NB4 (cell line): ENCODE data around the gene RPL18.
A peak's percentile ranks its signal among the peaks of the same experiment; 100 is the strongest.
"Not testable (repeated sequence)": the region's sequence is repeated elsewhere in the genome, so short reads cannot be mapped to it uniquely, and the experiment has no call there.

Experiments used
- DNase-seq: peaks from one replicate; pipeline ENCODE4 v3.0.0; 2010; ENCODE audit warnings: low read depth
- H3K4me3 ChIP-seq: one replicate; pipeline ENCODE4 v1.5.1; 2011; ENCODE audit warnings: mild to moderate bottlenecking, low read depth, low read length, moderate library complexity
- MAX ChIP-seq: IDR thresholded peaks from 2 replicates; pipeline ENCODE4 v1.6.1; 2011; ENCODE audit warnings: low read depth, low read length
- MYC ChIP-seq: IDR thresholded peaks from 2 replicates; pipeline ENCODE4 v1.6.1; 2011; ENCODE audit warnings: low read depth, low read length
- POLR2A ChIP-seq: IDR thresholded peaks from 2 replicates; pipeline ENCODE4 v1.6.1; 2011; ENCODE audit warnings: mild to moderate bottlenecking; ENCODE audit not compliant: insufficient read length; ENCODE audit errors: extremely low read depth
- TF ChIP-seq, protein P1 (sequence below): IDR thresholded peaks from one replicate; pipeline ENCODE4 v1.5.1; 2012; ENCODE audit warnings: low read depth, low read length

Gene RPL18

DNA sequence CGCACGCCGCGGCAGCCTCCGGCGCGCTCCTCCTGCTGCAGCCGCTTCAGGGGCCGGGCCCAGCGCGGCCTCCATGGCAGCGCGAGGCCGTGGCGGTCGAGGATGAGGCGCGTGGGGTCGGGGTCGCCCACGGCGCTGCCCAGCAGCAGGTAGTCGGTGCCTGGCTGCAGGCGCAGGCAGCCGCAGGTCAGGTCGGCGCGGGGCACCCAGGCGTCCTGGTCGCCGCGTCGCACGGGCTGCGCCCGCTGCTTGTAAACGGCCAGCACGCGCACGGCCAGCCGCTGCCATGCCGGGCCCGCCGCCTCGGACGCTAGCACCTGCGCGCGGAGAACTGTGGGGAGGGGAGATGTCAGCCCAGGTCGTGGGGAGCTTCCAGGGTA, 42.7 kb upstream of the RPL18 start:
- TF ChIP-seq POLR2A (no peak), MAX (no peak), MYC (no peak)
- TF ChIP-seq, protein P1, sequence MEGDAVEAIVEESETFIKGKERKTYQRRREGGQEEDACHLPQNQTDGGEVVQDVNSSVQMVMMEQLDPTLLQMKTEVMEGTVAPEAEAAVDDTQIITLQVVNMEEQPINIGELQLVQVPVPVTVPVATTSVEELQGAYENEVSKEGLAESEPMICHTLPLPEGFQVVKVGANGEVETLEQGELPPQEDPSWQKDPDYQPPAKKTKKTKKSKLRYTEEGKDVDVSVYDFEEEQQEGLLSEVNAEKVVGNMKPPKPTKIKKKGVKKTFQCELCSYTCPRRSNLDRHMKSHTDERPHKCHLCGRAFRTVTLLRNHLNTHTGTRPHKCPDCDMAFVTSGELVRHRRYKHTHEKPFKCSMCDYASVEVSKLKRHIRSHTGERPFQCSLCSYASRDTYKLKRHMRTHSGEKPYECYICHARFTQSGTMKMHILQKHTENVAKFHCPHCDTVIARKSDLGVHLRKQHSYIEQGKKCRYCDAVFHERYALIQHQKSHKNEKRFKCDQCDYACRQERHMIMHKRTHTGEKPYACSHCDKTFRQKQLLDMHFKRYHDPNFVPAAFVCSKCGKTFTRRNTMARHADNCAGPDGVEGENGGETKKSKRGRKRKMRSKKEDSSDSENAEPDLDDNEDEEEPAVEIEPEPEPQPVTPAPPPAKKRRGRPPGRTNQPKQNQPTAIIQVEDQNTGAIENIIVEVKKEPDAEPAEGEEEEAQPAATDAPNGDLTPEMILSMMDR, result no peak
- DNase-seq, result no peak
- no peak overlapping the region for H3K4me3 ChIP-seq

DNA sequence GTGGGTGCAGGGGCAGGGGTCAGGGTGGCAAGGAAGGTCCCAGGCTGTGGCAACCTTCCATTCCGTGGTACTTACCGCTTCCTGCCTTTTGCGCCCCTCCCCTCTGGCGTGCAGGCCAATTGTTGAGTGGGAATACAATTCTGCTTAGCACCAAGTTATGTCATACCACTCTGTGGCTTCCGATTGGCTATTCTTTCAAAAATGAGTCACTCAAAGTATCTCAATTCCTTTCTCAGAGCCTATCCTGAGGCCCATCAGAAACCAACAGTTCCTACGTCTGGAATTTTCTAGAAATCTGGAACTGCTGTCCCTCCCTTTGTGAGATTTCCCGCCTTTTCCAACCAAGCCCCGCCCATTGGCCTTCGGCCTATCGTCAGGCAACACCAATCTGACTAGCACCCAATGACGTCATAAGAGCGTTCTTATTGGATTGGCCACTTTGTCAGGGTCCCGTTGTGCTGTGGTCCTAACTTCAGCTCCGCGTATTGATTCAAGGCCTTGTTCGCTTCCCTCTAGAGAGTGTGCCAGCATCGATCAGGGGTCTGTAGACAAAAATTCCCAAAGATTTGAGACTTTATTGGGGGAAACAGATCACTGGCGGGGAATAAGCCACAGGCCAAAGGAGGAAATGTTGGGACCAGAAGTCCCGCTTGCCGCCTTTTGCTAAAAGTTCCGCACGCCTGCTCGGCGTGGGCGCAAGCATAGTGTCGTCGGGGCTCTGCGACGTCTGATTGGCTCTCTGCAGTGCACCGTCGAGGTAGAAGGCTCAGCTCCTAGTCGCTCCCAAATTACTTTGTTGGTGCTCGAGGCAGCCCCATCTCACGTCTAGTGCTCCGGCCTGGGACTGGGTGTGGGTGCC, 42.1 kb upstream of the RPL18 start:
- DNase-seq, result peak; percentile 98
- H3K4me3 ChIP-seq, result no peak overlapping the region
- TF ChIP-seq MAX, result no peak
- no peak for TF ChIP-seq MYC
- TF ChIP-seq POLR2A, result no peak
- TF ChIP-seq, protein P1, result no peak

DNA sequence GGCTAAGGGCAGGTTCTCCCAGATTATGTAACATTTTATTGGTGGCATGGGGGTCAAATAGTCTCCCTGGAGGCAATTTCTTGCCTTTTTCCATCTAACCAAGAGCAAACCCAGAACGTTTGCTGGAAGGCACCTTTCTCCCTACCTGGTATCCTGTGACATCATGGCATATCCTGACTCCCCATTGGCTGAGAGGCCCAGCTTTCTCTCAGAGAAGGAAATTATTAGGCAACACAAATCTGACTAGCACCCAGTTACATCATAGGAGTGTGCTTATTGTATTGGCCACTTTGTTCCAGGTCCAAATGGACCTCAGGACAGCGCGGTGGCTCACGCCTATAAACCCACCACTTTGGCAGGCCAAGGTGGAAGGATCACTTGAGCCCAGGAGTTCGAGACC, 40.8 kb upstream of the RPL18 start:
- no peak overlapping the region for H3K4me3 ChIP-seq
- peak; percentile 60 for DNase-seq
- TF ChIP-seq MYC (no peak), POLR2A (no peak), MAX (no peak)
- TF ChIP-seq, protein P1, result no peak

- TF ChIP-seq, protein P1, result no peak
- no peak for TF ChIP-seq MYC
- TF ChIP-seq POLR2A, result no peak
- no peak overlapping the region for H3K4me3 ChIP-seq
- DNase-seq, result no peak
Observed at GRCh38 chr19:48658483-48658882, 39.5 kb upstream of the RPL18 start.

DNA sequence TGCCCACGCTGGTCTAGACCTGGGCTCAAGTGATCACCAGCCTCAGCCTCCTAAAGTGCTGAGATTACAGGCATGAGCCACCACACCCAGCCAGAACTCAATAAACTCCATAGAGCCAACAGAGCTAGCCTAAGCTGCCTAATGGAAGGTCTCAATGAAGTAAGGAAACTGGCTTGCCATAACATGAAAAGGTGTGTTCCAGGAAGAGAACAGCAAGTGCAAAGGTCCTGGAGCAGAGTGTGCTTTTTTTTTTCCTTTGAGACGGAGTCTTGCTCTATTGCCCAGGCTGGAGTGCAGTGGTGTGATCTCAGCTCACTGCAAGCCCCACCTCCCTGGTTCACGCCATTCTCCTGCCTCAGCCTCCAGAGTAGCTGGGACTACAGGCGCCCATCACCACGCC, 38.9 kb upstream of the RPL18 start:
- not testable (repeated sequence) for DNase-seq, H3K4me3 ChIP-seq

DNA sequence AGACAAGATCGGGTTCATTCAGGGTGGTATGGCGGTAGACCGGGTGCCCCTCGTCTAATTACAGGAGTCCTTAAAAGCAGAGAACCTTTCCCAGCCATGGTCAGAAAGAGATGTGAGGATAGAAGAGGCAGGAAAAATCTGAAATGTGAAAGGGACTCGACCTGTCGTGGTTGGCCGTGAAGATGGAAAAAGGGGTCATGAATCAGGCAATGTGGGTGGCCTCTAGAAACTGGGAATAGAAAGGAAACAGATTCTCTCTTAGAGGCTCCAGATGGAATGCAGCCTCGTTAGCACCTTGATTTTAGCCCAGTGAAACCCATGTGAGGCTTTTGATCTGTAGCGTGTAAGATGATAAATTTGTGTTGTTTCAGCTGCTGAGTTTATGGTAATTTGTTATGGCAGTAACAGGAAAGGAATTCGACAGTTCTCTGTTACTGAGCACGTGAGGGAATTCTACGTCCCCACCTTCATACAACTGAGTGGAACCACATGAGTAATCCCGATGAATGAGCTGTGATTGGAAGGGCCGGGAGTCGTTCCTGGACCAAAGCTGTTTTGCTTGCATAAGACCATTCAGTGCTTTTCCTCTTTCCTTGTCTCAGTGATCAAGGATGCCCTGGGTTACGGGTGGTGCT, 38.0 kb upstream of the RPL18 start:
- DNase-seq, result no peak
- no peak for TF ChIP-seq POLR2A
- no peak for TF ChIP-seq MAX
- TF ChIP-seq, protein P1, result no peak
- TF ChIP-seq MYC, result no peak
- no peak overlapping the region for H3K4me3 ChIP-seq
